GM19099 (cell line): ENCODE results near the gene SLC5A12.

ENCODE experiments used
- POLR2A ChIP-seq: IDR thresholded peaks from 3 replicates; pipeline ENCODE4 v1.6.1; 2011; ENCODE audit warnings: low read depth; ENCODE audit not compliant: insufficient read length; ENCODE audit errors: extremely low read depth

The SLC5A12 gene

DNA sequence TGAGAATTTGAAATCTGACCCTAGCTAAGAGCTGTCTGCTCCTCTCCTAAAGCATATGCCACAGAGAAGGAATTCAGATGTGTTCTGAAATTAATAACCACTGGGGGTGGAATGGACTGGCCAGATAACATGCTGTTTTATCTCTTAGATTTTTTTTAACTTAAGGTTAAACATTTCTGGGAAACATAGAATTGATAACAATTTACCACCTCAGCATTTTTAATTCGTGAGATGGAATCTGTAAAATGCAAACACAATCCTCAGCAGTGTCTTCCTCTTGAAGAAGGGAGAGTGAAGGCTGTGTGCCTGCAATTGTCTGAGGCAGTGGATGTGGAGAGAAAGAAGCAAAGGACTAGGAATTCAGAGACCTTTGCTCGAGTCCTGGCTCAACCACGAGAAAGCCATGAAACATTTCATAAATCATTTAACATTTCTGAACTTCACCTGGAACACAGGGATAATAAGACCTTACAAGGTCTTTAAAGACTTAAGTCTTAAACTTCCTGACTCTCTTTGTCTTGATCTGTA is at the start of gene SLC5A12:
Gene SLC5A12 (minus strand): TSS at position 113 of the 528 bp plus-strand sequence. CDS start 346 bp downstream, outside the sequence.
- TF ChIP-seq POLR2A, result no peak

GRCh38 chr11:26769027-26769426 is 47.2 kb upstream of the SLC5A12 start:
- no peak for TF ChIP-seq POLR2A

DNA sequence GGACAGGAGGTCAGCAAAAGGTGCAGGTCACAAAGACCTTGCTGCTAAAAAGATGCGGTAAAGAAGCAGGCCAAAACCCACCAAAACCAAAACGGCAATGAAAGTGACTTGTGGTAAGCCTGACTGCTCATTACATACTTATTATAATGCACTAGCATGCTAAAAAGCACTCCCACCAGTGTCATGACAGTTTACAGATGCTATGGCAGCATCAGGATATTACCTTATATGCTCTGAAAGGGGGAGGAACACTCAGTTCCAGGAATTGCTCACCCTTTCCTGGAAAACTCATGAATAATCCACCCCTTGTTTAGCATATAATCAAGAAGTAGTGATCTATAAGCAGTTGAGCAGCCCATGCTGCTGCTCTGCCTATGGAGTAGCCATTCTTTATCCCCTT is 45.2 kb upstream of the SLC5A12 start:
- TF ChIP-seq POLR2A, result no peak

DNA sequence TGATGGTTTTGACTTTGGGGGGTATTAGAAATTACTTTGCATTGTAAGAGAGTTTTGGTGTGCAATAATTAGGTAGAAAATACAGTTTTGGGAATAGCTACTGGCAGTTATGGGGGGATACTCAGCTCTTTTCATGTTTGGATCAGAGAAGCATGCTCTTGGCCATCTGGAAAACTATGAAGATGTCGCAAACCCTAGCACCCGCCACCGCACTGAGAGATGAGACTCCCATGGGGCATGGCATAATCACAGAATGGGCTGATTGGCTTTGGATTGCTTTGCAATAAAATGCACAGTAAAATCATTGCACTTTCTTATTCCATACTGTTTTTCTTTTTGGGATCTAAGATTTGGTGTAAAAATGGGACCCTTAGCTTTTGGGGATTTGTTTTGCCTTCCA is 43.5 kb upstream of the SLC5A12 start:
- TF ChIP-seq POLR2A, result no peak

- no peak for TF ChIP-seq POLR2A
Measured at GRCh38 chr11:26764825-26765224, 43.0 kb upstream of the SLC5A12 start.

DNA sequence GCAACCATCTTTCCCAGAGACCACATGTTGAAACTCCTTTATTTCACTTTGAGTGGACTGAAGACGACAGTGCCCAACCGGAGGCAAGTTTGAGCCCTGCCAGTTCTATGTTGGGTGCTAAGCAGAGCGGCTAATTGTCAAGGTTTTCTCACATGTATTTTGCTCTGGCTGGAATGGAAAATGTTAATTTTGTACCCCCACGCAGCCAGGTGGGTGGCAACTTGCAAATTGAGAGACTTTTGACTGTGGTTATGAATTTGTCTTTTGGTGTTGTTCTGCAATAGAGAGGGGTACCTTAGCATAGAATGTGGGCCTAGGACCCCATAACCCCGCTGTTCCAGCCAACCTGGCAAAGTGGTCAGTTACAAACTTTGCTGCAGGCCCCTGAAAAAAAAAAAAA is 42.5 kb upstream of the SLC5A12 start:
- TF ChIP-seq POLR2A, result no peak

GRCh38 chr11:26762089-26762488 is 40.2 kb upstream of the SLC5A12 start:
- TF ChIP-seq POLR2A, result no peak

DNA sequence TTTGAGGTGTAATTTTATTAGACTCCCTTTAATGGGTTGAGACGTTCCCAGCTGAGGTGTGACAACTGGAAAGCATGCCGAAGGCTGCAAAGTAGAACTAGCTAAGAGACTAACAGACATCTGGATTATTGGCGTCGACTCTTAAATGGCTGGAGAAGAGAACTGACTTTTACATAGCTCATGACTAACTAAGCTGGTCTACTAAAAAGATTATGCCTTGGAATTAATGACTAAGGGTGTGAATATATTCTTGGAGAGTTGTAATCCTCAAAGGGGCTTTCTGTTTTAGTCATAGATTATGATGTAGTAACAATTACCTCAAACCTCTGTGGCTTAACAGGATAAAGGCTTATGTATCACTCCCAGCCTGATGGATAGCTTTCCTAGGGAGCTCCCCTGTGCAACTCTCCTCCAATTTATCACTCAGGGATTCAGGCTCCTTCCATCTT is 39.5 kb upstream of the SLC5A12 start:
- TF ChIP-seq POLR2A, result no peak

DNA sequence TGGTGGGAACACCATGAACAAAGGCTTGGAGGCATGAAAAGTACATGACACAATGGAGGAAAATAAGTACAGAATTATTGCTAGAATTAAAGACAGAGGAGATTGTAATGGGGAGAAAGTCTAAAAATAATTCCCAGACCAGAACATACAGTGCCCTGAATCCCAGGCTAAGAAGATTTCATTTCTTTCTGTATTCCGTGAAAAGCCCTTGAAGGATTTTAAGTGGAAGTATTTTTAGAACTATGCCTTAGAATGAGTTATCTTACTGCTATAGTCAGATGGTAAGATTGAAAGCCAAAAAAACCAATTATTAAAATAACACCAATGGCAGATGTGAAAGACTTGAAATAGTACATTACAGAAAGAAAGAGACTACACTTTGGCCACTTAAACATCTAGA is 36.1 kb upstream of the SLC5A12 start:
- no peak for TF ChIP-seq POLR2A

DNA sequence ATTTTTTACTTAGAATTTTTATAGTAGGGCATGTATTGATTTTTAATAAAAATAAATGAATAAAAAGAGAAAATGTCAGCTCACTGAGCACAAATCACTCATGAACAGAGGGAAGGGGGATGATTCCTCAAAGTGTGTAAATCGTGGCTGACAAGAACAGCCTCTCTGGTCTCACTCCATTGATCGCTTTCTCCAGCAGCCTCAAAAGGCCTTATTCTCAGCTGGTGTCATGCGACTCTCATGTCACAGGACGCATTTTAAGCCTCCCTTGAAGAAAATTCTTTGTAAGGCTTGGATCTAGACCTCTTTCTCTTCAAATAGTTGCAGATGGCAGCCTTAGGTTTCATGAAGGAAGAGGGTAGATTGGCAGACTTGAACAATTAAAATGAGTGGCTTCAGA is 33.9 kb upstream of the SLC5A12 start:
- no peak for TF ChIP-seq POLR2A

- TF ChIP-seq POLR2A, result no peak
Measured at GRCh38 chr11:26753723-26754504, 32.1 kb upstream of the SLC5A12 start.

DNA sequence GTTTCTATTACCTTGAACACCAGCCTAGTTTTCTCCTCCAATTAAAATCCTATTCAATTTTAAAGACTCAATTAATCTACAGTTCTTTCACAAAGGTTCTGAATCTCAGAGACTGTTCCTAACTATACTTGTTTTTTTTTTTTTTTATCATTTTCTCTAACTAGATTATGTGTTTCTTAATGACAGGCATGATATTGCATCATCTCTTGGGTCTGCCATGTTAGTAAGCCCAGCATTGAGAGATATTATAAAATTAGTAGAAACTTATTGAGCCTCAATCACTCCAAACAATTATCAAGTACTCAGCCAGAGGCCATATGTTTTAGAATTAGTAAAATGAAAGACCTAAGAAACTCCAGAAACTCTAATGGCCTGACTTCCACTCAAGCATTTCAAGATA is 28.1 kb upstream of the SLC5A12 start:
- TF ChIP-seq POLR2A, result no peak

- no peak for TF ChIP-seq POLR2A
Measured at GRCh38 chr11:26743622-26744021, 21.8 kb upstream of the SLC5A12 start.

GRCh38 chr11:26742966-26743365 is 21.1 kb upstream of the SLC5A12 start:
- no peak for TF ChIP-seq POLR2A

DNA sequence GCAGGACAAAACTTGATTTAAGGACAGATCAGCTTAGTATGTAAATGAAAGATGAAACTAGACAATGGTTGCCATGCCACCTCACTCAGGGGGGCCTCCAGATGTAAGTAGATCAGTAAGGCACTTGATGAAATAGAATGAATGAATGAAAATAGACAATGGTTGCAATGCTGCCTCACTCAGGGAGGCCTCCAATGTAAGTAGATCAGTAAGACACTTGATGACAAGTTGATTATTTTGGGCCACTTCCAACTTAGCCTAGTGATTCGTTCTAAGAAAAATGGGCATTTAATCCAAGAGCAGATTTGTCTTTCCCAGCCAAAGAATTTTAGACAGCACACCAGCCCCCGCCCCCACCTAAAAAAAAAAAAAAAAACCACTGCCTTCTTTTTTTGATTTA is 19.2 kb upstream of the SLC5A12 start:
- no peak for TF ChIP-seq POLR2A

DNA sequence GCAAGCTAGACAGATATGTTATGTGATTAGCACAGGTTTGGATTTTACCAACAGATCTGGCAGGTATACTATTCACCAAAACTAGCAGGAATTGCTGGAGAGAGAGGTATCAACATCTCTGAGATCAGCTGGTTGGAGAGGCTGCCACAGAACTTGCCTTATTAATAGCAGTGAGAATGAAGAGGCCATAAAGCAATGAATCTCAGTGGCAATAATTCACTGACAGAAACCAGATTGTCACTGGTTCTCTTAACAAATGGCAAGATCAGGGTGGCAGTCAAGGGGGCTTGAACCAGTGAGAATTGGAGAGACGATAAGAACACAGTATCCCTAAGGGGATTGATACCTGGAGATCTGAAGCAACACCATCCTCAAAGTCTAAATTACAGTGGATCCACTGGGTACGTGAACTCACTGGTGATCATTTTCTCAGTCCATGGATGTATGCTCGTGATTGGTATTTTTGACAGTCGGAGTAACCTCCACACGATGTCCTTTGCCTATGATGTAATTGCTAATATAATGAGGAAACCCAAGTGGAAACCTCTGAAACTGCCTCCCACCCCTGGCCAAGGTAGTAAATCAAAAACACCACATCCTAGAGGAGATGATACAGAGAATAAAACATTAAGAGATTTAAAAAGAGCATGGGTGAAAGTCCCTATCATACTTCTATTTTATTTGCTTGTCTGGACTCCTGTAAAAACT is 17.7 kb upstream of the SLC5A12 start:
- TF ChIP-seq POLR2A, result no peak

DNA sequence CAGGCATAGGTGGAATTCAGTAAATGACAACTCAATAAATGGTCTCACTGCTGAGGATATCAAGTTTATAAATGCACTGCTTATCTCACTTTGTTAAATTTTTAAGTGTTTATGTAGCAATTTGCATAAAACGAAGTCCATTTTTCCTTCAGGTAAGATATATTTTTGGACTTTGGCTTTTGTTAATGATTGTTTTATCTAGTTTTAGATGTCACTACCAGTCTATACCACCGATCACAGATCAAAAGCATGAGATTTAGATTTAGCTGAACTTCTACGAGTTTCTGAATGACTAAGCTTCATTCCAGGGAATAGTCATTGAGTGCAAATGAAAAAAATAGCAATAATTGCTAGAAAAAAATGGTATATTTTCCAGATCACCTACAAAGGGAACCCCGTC is 12.8 kb upstream of the SLC5A12 start:
- TF ChIP-seq POLR2A, result no peak

GRCh38 chr11:26731084-26731456 is 9.2 kb upstream of the SLC5A12 start:
- no peak for TF ChIP-seq POLR2A
